IMR-90 (cell line): Measurements from ENCODE around the gene KMT2C. TPM values are rescaled to one million over a fixed set of nuclear protein-coding genes. Genes with fewer than 3 reads are reported as not detected.
A peak's percentile ranks its signal among the peaks of the same experiment; 100 is the strongest.

ENCODE experiments used
- ATAC-seq: fragments of 200-7000 bp; cut with Tn5 transposase; 2 replicates; pipeline ENCODE4 v1.9.1; 2020; ENCODE audit warnings: low read depth, mild to moderate bottlenecking, moderate library complexity
- BruUV-seq: library from RNA; stranded (reverse); fragments of 400-500 nt; replicated peaks from 2 replicates; lab custom pipeline; 2021; lab: Mats Ljungman, UMichigan
- CTCF ChIA-PET: fragments of 300-600 bp; formaldehyde crosslinking; extraction: SDS; loops from one replicate; lab custom pipeline; 2021; ENCODE audit warnings: antibody characterized with exemption; lab: Yijun Ruan, JAX
- POLR2A ChIA-PET: fragments of 300-600 bp; sonication (Branson Sonifier 250); formaldehyde crosslinking; loops from one replicate; lab custom pipeline; 2022; ENCODE audit warnings: antibody characterized with exemption; ENCODE audit not compliant: unreplicated experiment; lab: Charles Lee
- DNase-seq: peaks from one replicate; pipeline ENCODE4 v3.0.0; 2013
- H2AFZ ChIP-seq: replicated peaks from 2 replicates; pipeline ENCODE3; 2013; ENCODE audit warnings: low read length, mild to moderate bottlenecking; ENCODE audit not compliant: poor library complexity
- H2AK5ac ChIP-seq: 2 replicates; pipeline ENCODE4 v1.6.1; 2013; ENCODE audit warnings: low read depth, low read length, inconsistent platforms
- H2AK9ac ChIP-seq: replicated peaks from 2 replicates; pipeline ENCODE3; 2013; ENCODE audit warnings: mild to moderate bottlenecking, low read depth, low read length, moderate library complexity; ENCODE audit not compliant: poor library complexity
- H2BK120ac ChIP-seq: 2 replicates; pipeline ENCODE4 v1.6.1; 2013; ENCODE audit warnings: low read depth, low read length, inconsistent platforms
- H2BK15ac ChIP-seq: 3 replicates; pipeline ENCODE4 v1.6.1; 2013; ENCODE audit warnings: low read depth, low read length, inconsistent platforms
- H2BK20ac ChIP-seq: 2 replicates; pipeline ENCODE4 v1.6.1; 2013; ENCODE audit warnings: low read depth, mild to moderate bottlenecking, inconsistent platforms, low read length, moderate library complexity
- H2BK5ac ChIP-seq: 2 replicates; pipeline ENCODE4 v1.6.1; 2013; ENCODE audit warnings: mild to moderate bottlenecking, low read depth, low read length, inconsistent platforms; ENCODE audit not compliant: poor library complexity, severe bottlenecking
- H3K14ac ChIP-seq: replicated peaks from 2 replicates; pipeline ENCODE4 v1.6.1; 2013; ENCODE audit warnings: low read depth, low read length, inconsistent platforms
- H3K18ac ChIP-seq: 2 replicates; pipeline ENCODE4 v1.6.1; 2013; ENCODE audit warnings: low read depth, low read length, control low read depth
- H3K23ac ChIP-seq: 2 replicates; pipeline ENCODE4 v1.6.1; 2013; ENCODE audit warnings: low read depth, low read length, inconsistent platforms
- H3K27ac ChIP-seq: 2 replicates; pipeline ENCODE4 v1.5.1; 2013; ENCODE audit warnings: mild to moderate bottlenecking, control low read depth, low read length; ENCODE audit not compliant: insufficient read depth
- H3K27me3 ChIP-seq: 2 replicates; pipeline ENCODE4 v1.6.1; 2013; ENCODE audit warnings: low read length; ENCODE audit not compliant: control insufficient read depth, insufficient read depth
- H3K36me3 ChIP-seq: 2 replicates; pipeline ENCODE4 v1.6.1; 2013; ENCODE audit warnings: low read length, mixed read lengths; ENCODE audit not compliant: control insufficient read depth, insufficient read depth
- H3K4ac ChIP-seq: 2 replicates; pipeline ENCODE4 v1.6.1; 2013; ENCODE audit warnings: low read depth, low read length, inconsistent platforms
- H3K4me1 ChIP-seq: 2 replicates; pipeline ENCODE4 v1.6.1; 2013; ENCODE audit warnings: low read length, mixed read lengths; ENCODE audit not compliant: control insufficient read depth, insufficient read depth
- H3K4me2 ChIP-seq: 2 replicates; pipeline ENCODE4 v1.6.1; 2013; ENCODE audit warnings: low read depth, mild to moderate bottlenecking, control low read depth, low read length, moderate library complexity
- H3K4me3 ChIP-seq: 2 replicates; pipeline ENCODE4 v1.5.1; 2013; ENCODE audit warnings: low read depth, mild to moderate bottlenecking, control low read depth, low read length, moderate library complexity; ENCODE audit not compliant: insufficient read depth
- H3K56ac ChIP-seq: 2 replicates; pipeline ENCODE4 v1.6.1; 2013; ENCODE audit warnings: low read length, inconsistent platforms; ENCODE audit not compliant: insufficient read depth; ENCODE audit errors: extremely low read depth
- H3K79me1 ChIP-seq, 2 experiments: 2 replicates each; pipeline ENCODE4 v1.6.1; 2013; ENCODE audit warnings: low read length in 2 of 2, inconsistent platforms in 1 of 2, low read depth in 1 of 2
- H3K9ac ChIP-seq: 2 replicates; pipeline ENCODE4 v1.6.1; 2013; ENCODE audit warnings: low read depth, low read length, control low read depth
- H3K9me1 ChIP-seq: 2 replicates; pipeline ENCODE4 v1.6.1; 2013; ENCODE audit warnings: low read length, inconsistent platforms; ENCODE audit not compliant: insufficient read depth
- H3K9me3 ChIP-seq: 2 replicates; pipeline ENCODE4 v1.6.1; 2013; ENCODE audit warnings: low read length; ENCODE audit not compliant: control insufficient read depth, insufficient read depth
- H4K20me1 ChIP-seq: 2 replicates; pipeline ENCODE4 v1.6.1; 2013; ENCODE audit warnings: low read length, inconsistent platforms; ENCODE audit not compliant: insufficient read depth
- H4K5ac ChIP-seq: 2 replicates; pipeline ENCODE4 v1.6.1; 2013; ENCODE audit warnings: mild to moderate bottlenecking, low read depth, low read length, control low read depth
- H4K8ac ChIP-seq, 2 experiments: 2 replicates each; pipeline ENCODE4 v1.6.1; 2013; ENCODE audit warnings: low read depth in 2 of 2, low read length in 2 of 2, control low read depth in 1 of 2, inconsistent platforms in 1 of 2
- H4K91ac ChIP-seq: 2 replicates; pipeline ENCODE4 v1.6.1; 2013; ENCODE audit warnings: low read depth, low read length, inconsistent platforms; ENCODE audit not compliant: insufficient read depth
- CHD1 ChIP-seq: IDR thresholded peaks from 2 replicates; pipeline ENCODE4 v1.6.1; 2012; ENCODE audit warnings: low read depth, low read length, improper control_type of control experiment
- NFE2L2 ChIP-seq: fragments of 150-350 bp; IDR thresholded peaks from 2 replicates; pipeline ENCODE4 v1.6.1; 2016; ENCODE audit warnings: low read depth, mild to moderate bottlenecking, low read length
- RAD21 ChIP-seq: IDR thresholded peaks from 2 replicates; pipeline ENCODE4 v1.6.1; 2012; ENCODE audit warnings: low read length, improper control_type of control experiment
- WGBS, 2 experiments: methylation state at CpG; one replicate each; pipeline versions ENCODE4 v1.1.5 to v1.1.7; 2013; ENCODE audit warnings: missing lambda C conversion rate in 2 of 2; ENCODE audit not compliant: insufficient read length in 1 of 2; ENCODE audit errors: extremely low coverage in 2 of 2; 5-methylcytosine and 5-hydroxymethylcytosine counted together
- dilution Hi-C: fragments of 300-500 bp; cut with HindIII; formaldehyde crosslinking; loops from one replicate; pipeline ENCODE4 v1.14.3; 2018; ENCODE audit warnings: low sequenced_read_pairs; ENCODE audit not compliant: unreplicated experiment
- in situ Hi-C: fragments of 300-500 bp; cut with MboI; formaldehyde crosslinking; loops from 3 replicates; pipeline ENCODE4 v1.14.3; 2019; ENCODE audit warnings: low sequenced_read_pairs, inconsistent platforms, mixed read lengths
- intact Hi-C: fragments of 100-400 bp; cut with micrococcal nuclease; formaldehyde crosslinking; loops from 2 replicates; pipeline ENCODE4 v1.10.0; 2022
- polyA plus RNA-seq, 3 experiments: library from polyadenylated mRNA; depleted of rRNA; stranded (reverse); fragments of >200 nt; gene quantifications; 2 replicates each; pipeline ENCODE4 v1.2.3, GENCODE V29; 2012; ENCODE audit warnings: low replicate concordance in 1 of 3
- total RNA-seq: library from RNA; depleted of rRNA; stranded (reverse); fragments of >200 nt; gene quantifications from 2 replicates; pipeline ENCODE4 v1.2.3, GENCODE V29; 2012
- TF ChIP-seq, protein P1 (sequence below): fragments of 150-350 bp; IDR thresholded peaks from 2 replicates; pipeline ENCODE4 v1.6.1; 2016; ENCODE audit warnings: low read depth, mild to moderate bottlenecking, low read length, moderate library complexity, borderline replicate concordance
- TF ChIP-seq, protein P2 (sequence below): fragments of 150-350 bp; IDR thresholded peaks from 2 replicates; pipeline ENCODE4 v1.6.1; 2017; ENCODE audit warnings: mild to moderate bottlenecking, antibody characterized with exemption, low read length, low read depth

Gene KMT2C
- total and polyA plus RNA-seq, 2 of the 4 experiments (the other 2 are of a cell fraction): 8.0 to 23.3 TPM

- no peaks in the 10 kb centered on the region for H3K36me3 ChIP-seq
- no peak overlapping the region for H2AK5ac ChIP-seq
- no peak overlapping the region for H4K5ac ChIP-seq
- H3K27ac ChIP-seq: no peak overlapping the region
- H3K79me1 ChIP-seq: no peaks in the 10 kb centered on the region
- no peaks in the 10 kb centered on the region for H3K27me3 ChIP-seq
- DNase-seq: peak; percentile 40
- H4K91ac ChIP-seq: no peak overlapping the region
- no peak overlapping the region for H3K56ac ChIP-seq
- ATAC-seq: no peak
- H3K4ac ChIP-seq: no peak overlapping the region
- no peak overlapping the region for H3K18ac ChIP-seq
- H2AK9ac ChIP-seq: no peak overlapping the region
- in situ Hi-C loops (no loop called here), intact Hi-C loops (loop anchor here (5.0 to 10.0 kb wide), 2 partner anchors 218 to 245 kb away; partner anchors contain the start of gene XRCC2), dilution Hi-C loops (no loop called here)
- H3K9me1 ChIP-seq: no peaks in the 10 kb centered on the region
- no peak overlapping the region for H3K23ac ChIP-seq
- H3K9me3 ChIP-seq: no peaks in the 10 kb centered on the region
- CTCF ChIA-PET: no interaction called here
- no peak overlapping the region for H3K9ac ChIP-seq
- H4K8ac ChIP-seq: no peak overlapping the region
- no peaks in the 10 kb centered on the region for H4K20me1 ChIP-seq
- no peak overlapping the region for H3K4me2 ChIP-seq
- H3K14ac ChIP-seq: no peak overlapping the region
- H3K4me1 ChIP-seq: no peaks in the 10 kb centered on the region; the same call in 1 of the 2 replicates
- TF ChIP-seq, protein P1, sequence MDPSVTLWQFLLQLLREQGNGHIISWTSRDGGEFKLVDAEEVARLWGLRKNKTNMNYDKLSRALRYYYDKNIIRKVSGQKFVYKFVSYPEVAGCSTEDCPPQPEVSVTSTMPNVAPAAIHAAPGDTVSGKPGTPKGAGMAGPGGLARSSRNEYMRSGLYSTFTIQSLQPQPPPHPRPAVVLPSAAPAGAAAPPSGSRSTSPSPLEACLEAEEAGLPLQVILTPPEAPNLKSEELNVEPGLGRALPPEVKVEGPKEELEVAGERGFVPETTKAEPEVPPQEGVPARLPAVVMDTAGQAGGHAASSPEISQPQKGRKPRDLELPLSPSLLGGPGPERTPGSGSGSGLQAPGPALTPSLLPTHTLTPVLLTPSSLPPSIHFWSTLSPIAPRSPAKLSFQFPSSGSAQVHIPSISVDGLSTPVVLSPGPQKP: no peak
- TF ChIP-seq NFE2L2 (no peak), CHD1 (no peak), RAD21 (no peak)
- TF ChIP-seq, protein P2, sequence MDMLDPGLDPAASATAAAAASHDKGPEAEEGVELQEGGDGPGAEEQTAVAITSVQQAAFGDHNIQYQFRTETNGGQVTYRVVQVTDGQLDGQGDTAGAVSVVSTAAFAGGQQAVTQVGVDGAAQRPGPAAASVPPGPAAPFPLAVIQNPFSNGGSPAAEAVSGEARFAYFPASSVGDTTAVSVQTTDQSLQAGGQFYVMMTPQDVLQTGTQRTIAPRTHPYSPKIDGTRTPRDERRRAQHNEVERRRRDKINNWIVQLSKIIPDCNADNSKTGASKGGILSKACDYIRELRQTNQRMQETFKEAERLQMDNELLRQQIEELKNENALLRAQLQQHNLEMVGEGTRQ: no peak
- WGBS, 2 experiments: no CpG with 5 or more reads among the region's 5 CpGs
- no peak overlapping the region for H3K4me3 ChIP-seq
- no TSS peak for BruUV-seq
- H2BK5ac ChIP-seq: no peak overlapping the region
- peak overlapping the region; percentile 37 for H2AFZ ChIP-seq
- POLR2A ChIA-PET: no interaction called here
- no peak overlapping the region for H2BK20ac ChIP-seq
- no peak overlapping the region for H2BK15ac ChIP-seq
- no peak overlapping the region for H2BK120ac ChIP-seq
Measured at GRCh38 chr7:152459724-152460251, 24.0 kb upstream of the KMT2C start.
